HCT116 (cell line): ENCODE data around the gene MEAF6. TPM values are rescaled to one million over a fixed set of nuclear protein-coding genes. Genes with fewer than 3 reads are reported as not detected.

Experiments used
- ATAC-seq: fragments of 200-7000 bp; cut with Tn5 transposase; 2 replicates; pipeline ENCODE4 v1.9.1; 2020; ENCODE audit warnings: mild to moderate bottlenecking, moderate library complexity
- BruUV-seq: library from RNA; stranded (reverse); fragments of 400-500 nt; replicated peaks from 2 replicates; lab custom pipeline; 2021; lab: Mats Ljungman, UMichigan
- CTCF ChIA-PET: fragments of 300-600 bp; sonication (Branson Sonifier 250); formaldehyde crosslinking; loops from one replicate; lab custom pipeline; 2021; ENCODE audit warnings: antibody characterized with exemption; lab: Charles Lee
- POLR2A ChIA-PET: fragments of 300-600, 350-600 bp; sonication (Branson Sonifier 250); formaldehyde crosslinking; loops from one replicate; lab custom pipeline; 2021; ENCODE audit warnings: antibody characterized with exemption; lab: Charles Lee
- RAD21 ChIA-PET, 2 experiments: fragments of 300-600 bp; sonication (Branson Sonifier 250); formaldehyde crosslinking; loops; one replicate each; lab custom pipeline; 2023; ENCODE audit warnings: low total read pairs in 2 of 2; ENCODE audit not compliant: uncharacterized antibody in 2 of 2, unreplicated experiment in 2 of 2, low non-redundant PET in 1 of 2; lab: Charles Lee
- DNase-seq: peaks from one replicate; pipeline ENCODE4 v3.0.0-alpha.2; 2010; ENCODE audit warnings: low read depth, low spot score
- H2AFZ ChIP-seq: fragments of 200-600 bp; shearing (Covaris generic), sonication (generic); 2 replicates; pipeline ENCODE4 v1.6.1; 2017; ENCODE audit warnings: low read depth, mixed run types, mixed read lengths, antibody characterized with exemption, low read length; ENCODE audit not compliant: poor library complexity, severe bottlenecking
- H3K27ac ChIP-seq: 2 replicates; pipeline ENCODE4 v1.5.1; 2012; ENCODE audit warnings: low read depth, low read length
- H3K27me3 ChIP-seq: fragments of 200-600 bp; sonication (generic); 2 replicates; pipeline ENCODE4 v1.6.1; 2016; ENCODE audit warnings: mixed run types, low read length, mixed read lengths; ENCODE audit not compliant: insufficient read depth
- H3K36me3 ChIP-seq, 2 experiments: fragments of 200-500 bp in 1 of 2; fragments of 200-600 bp in 1 of 2; sonication (Bioruptor generic) in 1 of 2; sonication (generic) in 1 of 2; 2 replicates each; pipeline versions ENCODE4 v1.5.1 to v1.6.1; 2014 to 2016; ENCODE audit warnings: low read length in 2 of 2, inconsistent platforms in 1 of 2, mixed read lengths in 1 of 2, mixed run types in 1 of 2; ENCODE audit not compliant: insufficient read depth in 2 of 2, control insufficient read depth in 1 of 2
- H3K4me1 ChIP-seq, 2 experiments: fragments of 200-600 bp in 1 of 2; sonication (generic) in 1 of 2; 2 replicates each; pipeline versions ENCODE4 v1.5.1 to v1.6.1; 2012 to 2017; ENCODE audit warnings: low read length in 2 of 2, inconsistent platforms in 1 of 2, mild to moderate bottlenecking in 1 of 2, mixed read lengths in 1 of 2, mixed run types in 1 of 2, moderate library complexity in 1 of 2; ENCODE audit not compliant: insufficient read depth in 2 of 2, control insufficient read depth in 1 of 2
- H3K4me2 ChIP-seq: fragments of 200-600 bp; sonication (generic); 2 replicates; pipeline ENCODE4 v1.6.1; 2017; ENCODE audit warnings: mixed run types, low read length, mixed read lengths
- H3K4me3 ChIP-seq, 2 experiments: fragments of 200-600 bp in 1 of 2; sonication (generic) in 1 of 2; replicated peaks in 1 of 2; 2 replicates each; pipeline ENCODE4 v1.5.1; 2011 to 2016; ENCODE audit warnings: low read length in 2 of 2, control low read depth in 1 of 2, low read depth in 1 of 2, mild to moderate bottlenecking in 1 of 2, mixed read lengths in 1 of 2, mixed run types in 1 of 2
- H3K79me2 ChIP-seq: fragments of 200-600 bp; sonication (generic); 2 replicates; pipeline ENCODE4 v1.6.1; 2017; ENCODE audit warnings: mild to moderate bottlenecking, mixed run types, low read length, moderate library complexity, mixed read lengths; ENCODE audit not compliant: insufficient read depth
- H3K9ac ChIP-seq: fragments of 200-600 bp; sonication (generic); 2 replicates; pipeline ENCODE4 v1.6.1; 2016; ENCODE audit warnings: low read length, mixed read lengths
- H3K9me2 ChIP-seq: fragments of 200-600 bp; sonication (generic), shearing (Covaris generic); 2 replicates; pipeline ENCODE4 v1.6.1; 2017; ENCODE audit warnings: mixed run types, mild to moderate bottlenecking, moderate library complexity; ENCODE audit not compliant: insufficient read depth
- H3K9me3 ChIP-seq, 2 experiments: fragments of 200-500 bp in 1 of 2; fragments of 200-600 bp in 1 of 2; sonication (Bioruptor generic) in 1 of 2; sonication (generic) in 1 of 2; 2 replicates each; pipeline ENCODE4 v1.6.1; 2014 to 2017; ENCODE audit warnings: low read length in 2 of 2, mixed read lengths in 2 of 2, inconsistent platforms in 1 of 2, low read depth in 1 of 2, mild to moderate bottlenecking in 1 of 2, mixed run types in 1 of 2, moderate library complexity in 1 of 2; ENCODE audit not compliant: control insufficient read depth in 1 of 2, insufficient read depth in 1 of 2
- H4K20me1 ChIP-seq: fragments of 200-600 bp; sonication (generic), shearing (Covaris generic); 2 replicates; pipeline ENCODE4 v1.6.1; 2017; ENCODE audit warnings: mixed run types, mild to moderate bottlenecking, moderate library complexity; ENCODE audit not compliant: insufficient read depth
- ATF3 ChIP-seq: IDR thresholded peaks from 2 replicates; pipeline ENCODE4 v1.6.1; 2012
- CEBPB ChIP-seq: IDR thresholded peaks from 2 replicates; pipeline ENCODE4 v1.6.1; 2012; ENCODE audit warnings: low read depth
- EGR1 ChIP-seq: IDR thresholded peaks from 2 replicates; pipeline ENCODE4 v1.6.1; 2012; ENCODE audit warnings: low read depth
- ELF1 ChIP-seq: IDR thresholded peaks from 2 replicates; pipeline ENCODE4 v1.6.1; 2012; ENCODE audit warnings: low read depth, borderline replicate concordance
- EZH2 ChIP-seq: fragments of 200-600 bp; sonication (generic); IDR thresholded peaks from 2 replicates; pipeline ENCODE4 v1.6.1; 2017; ENCODE audit warnings: antibody characterized with exemption, mixed run types
- FOSL1 ChIP-seq: IDR thresholded peaks from 2 replicates; pipeline ENCODE4 v1.6.1; 2012; ENCODE audit warnings: low read depth
- JUND ChIP-seq: IDR thresholded peaks from 2 replicates; pipeline ENCODE4 v1.6.1; 2012
- MAX ChIP-seq: IDR thresholded peaks from 2 replicates; pipeline ENCODE4 v1.6.1; 2012
- POLR2A ChIP-seq: IDR thresholded peaks from 2 replicates; pipeline ENCODE4 v1.7.0; 2011; ENCODE audit warnings: borderline replicate concordance; ENCODE audit not compliant: insufficient read depth, insufficient read length; ENCODE audit errors: extremely low read depth
- POLR2AphosphoS5 ChIP-seq: IDR thresholded peaks from 2 replicates; pipeline ENCODE4 v1.6.1; 2011; ENCODE audit warnings: mild to moderate bottlenecking, low read depth, low read length, moderate library complexity
- RAD21 ChIP-seq: IDR thresholded peaks from 2 replicates; pipeline ENCODE4 v1.6.1; 2012; ENCODE audit warnings: low read depth, mild to moderate bottlenecking
- SIN3A ChIP-seq: IDR thresholded peaks from 2 replicates; pipeline ENCODE4 v1.6.1; 2012; ENCODE audit warnings: low read depth
- SP1 ChIP-seq: IDR thresholded peaks from 2 replicates; pipeline ENCODE4 v1.6.1; 2012; ENCODE audit warnings: low read depth
- SRF ChIP-seq: IDR thresholded peaks from 2 replicates; pipeline ENCODE4 v1.6.1; 2012; ENCODE audit warnings: low read depth
- YY1 ChIP-seq: IDR thresholded peaks from 2 replicates; pipeline ENCODE4 v1.6.1; 2011; ENCODE audit warnings: low read length, low read depth, moderate library complexity, mild to moderate bottlenecking; ENCODE audit not compliant: insufficient replicate concordance; ENCODE audit errors: extremely low read depth
- ZFX ChIP-seq: fragments of 450-650 bp; IDR thresholded peaks from 2 replicates; pipeline ENCODE4 v1.6.1; 2017
- ZNF274 ChIP-seq: fragments of 200-500 bp; sonication (Bioruptor generic); IDR thresholded peaks from 2 replicates; pipeline ENCODE4 v1.6.1; 2014; ENCODE audit warnings: mild to moderate bottlenecking, low read depth, low read length, inconsistent platforms
- intact Hi-C: fragments of 100-400 bp; cut with micrococcal nuclease; formaldehyde crosslinking; loops from 2 replicates; pipeline ENCODE4 v1.10.0; 2022
- total RNA-seq: library from RNA; stranded (reverse); gene quantifications from one replicate; pipeline ENCODE4 v1.2.1, GENCODE V29; 2021; ENCODE audit not compliant: unreplicated experiment

Gene MEAF6
- total RNA-seq, 1 experiment from 2014 or later, result 50.3 TPM

- ChIA-PET POLR2A (no interaction called here), RAD21 (no interaction called here), CTCF (no interaction called here)
- Histone ChIP-seq H3K27ac (no peak overlapping the region), H2AFZ (no peak overlapping the region), H3K9me3 (no peaks in the 10 kb centered on the region), H3K9ac (no peak overlapping the region), H3K9me2 (no peaks in the 10 kb centered on the region), H3K4me1 (peaks cover 14 to 22% of the 10 kb centered on the region in 2 experiments), H4K20me1 (0 out of 2 replicates have a peak, but pooled peaks cover 5% of the 10 kb centered on the region), H3K27me3 (no peaks in the 10 kb centered on the region), H3K79me2 (peaks cover 17% of the 10 kb centered on the region), H3K4me2 (no peak overlapping the region), H3K4me3 (no peak overlapping the region), H3K36me3 (peaks cover 0 to 2% of the 10 kb centered on the region in 2 experiments; a peak in 1 of 4 replicates)
- intact Hi-C loops, result no loop called here
- no peak for DNase-seq
- TF ChIP-seq POLR2A (no peak), SIN3A (no peak), JUND (no peak), SRF (no peak), ELF1 (no peak), EGR1 (no peak), ZNF274 (no peak), POLR2AphosphoS5 (no peak), CEBPB (no peak), YY1 (no peak), SP1 (no peak), ATF3 (no peak), RAD21 (no peak), FOSL1 (no peak), MAX (no peak), ZFX (no peak), EZH2 (no peak)
- ATAC-seq, result no peak
- BruUV-seq, result no TSS peak
Measured at GRCh38 chr1:37557402-37557801, 42.8 kb upstream of the MEAF6 start.
